GM12878 (cell line): Measurements from ENCODE around the gene CFAP54. TPM values are rescaled to one million over a fixed set of nuclear protein-coding genes. Genes with fewer than 3 reads are reported as not detected.

ENCODE experiments used
- ATAC-seq: fragments of 200-7000 bp; cut with Tn5 transposase; 3 replicates; pipeline ENCODE4 v1.9.1; 2020; ENCODE audit warnings: mild to moderate bottlenecking, moderate library complexity
- BruUV-seq: library from RNA; stranded (reverse); fragments of 400-500 nt; replicated peaks from 2 replicates; lab custom pipeline; 2021; lab: Mats Ljungman, UMichigan
- CTCF ChIA-PET: fragments of 300-600 bp; sonication (Branson Sonifier 250); formaldehyde crosslinking; extraction: SDS; loops from one replicate; lab custom pipeline; 2021; ENCODE audit warnings: inconsistent platforms; lab: Yijun Ruan, JAX
- POLR2A ChIA-PET: fragments of 350-600 bp; formaldehyde crosslinking; extraction: SDS; loops from one replicate; lab custom pipeline; 2021; ENCODE audit warnings: inconsistent platforms; lab: Charles Lee
- RAD21 ChIA-PET: fragments of 300-600 bp; sonication (Branson Sonifier 250); formaldehyde crosslinking; loops from one replicate; lab custom pipeline; 2023; ENCODE audit warnings: antibody characterized with exemption; ENCODE audit not compliant: unreplicated experiment; lab: Charles Lee
- SMC1A ChIA-PET: fragments of 300-600 bp; sonication (Branson Sonifier 250); formaldehyde crosslinking; loops from one replicate; lab custom pipeline; 2023; ENCODE audit not compliant: unreplicated experiment, uncharacterized antibody; lab: Charles Lee
- DNase-seq: peaks from one replicate; pipeline ENCODE4 v3.0.0-alpha.2; 2011; ENCODE audit warnings: low read depth, low spot score
- FAIRE-seq: peaks from 3 replicates; lab custom pipeline; 2011; peaks lifted over from hg19 to GRCh38; lab: Jason Lieb, UNC
- H2AFZ ChIP-seq: 2 replicates; pipeline ENCODE4 v1.6.0; 2011; ENCODE audit warnings: low read depth, low read length, control low read depth; ENCODE audit not compliant: control insufficient read depth
- H3K27ac ChIP-seq: 2 replicates; pipeline ENCODE4 v1.5.1; 2011; ENCODE audit warnings: control low read depth; ENCODE audit not compliant: control insufficient read depth, insufficient read depth
- H3K27me3 ChIP-seq, 2 experiments: replicated peaks in 1 of 2; 2 replicates each; pipeline versions ENCODE4 v1.6.0 to v1.6.1; 2011; ENCODE audit warnings: low read length in 1 of 2; ENCODE audit not compliant: control insufficient read depth in 2 of 2, insufficient read depth in 2 of 2
- H3K36me3 ChIP-seq, 2 experiments: 2 replicates each; pipeline ENCODE4 v1.5.1; 2011; ENCODE audit warnings: low read length in 1 of 2; ENCODE audit not compliant: control insufficient read depth in 2 of 2, insufficient read depth in 2 of 2
- H3K4me1 ChIP-seq: 2 replicates; pipeline ENCODE4 v1.6.1; 2011; ENCODE audit warnings: mild to moderate bottlenecking, low read length, moderate library complexity, mixed read lengths; ENCODE audit not compliant: control insufficient read depth, insufficient read depth
- H3K4me2 ChIP-seq: 2 replicates; pipeline ENCODE4 v1.6.0; 2011; ENCODE audit warnings: control low read depth; ENCODE audit not compliant: control insufficient read depth, insufficient read depth
- H3K4me3 ChIP-seq: fragments of 200-600 bp; sonication (generic); 2 replicates; pipeline ENCODE4 v1.5.1; 2016
- H3K79me2 ChIP-seq: 2 replicates; pipeline ENCODE4 v1.6.0; 2011; ENCODE audit warnings: low read length; ENCODE audit not compliant: control insufficient read depth, insufficient read depth
- H3K9ac ChIP-seq: 2 replicates; pipeline ENCODE4 v1.8.0; 2011; ENCODE audit warnings: low read length, control low read depth, mixed read lengths; ENCODE audit not compliant: control insufficient read depth, insufficient read depth
- H3K9me3 ChIP-seq: replicated peaks from 3 replicates; pipeline ENCODE4 v1.5.1; 2011; ENCODE audit warnings: mild to moderate bottlenecking, low read length; ENCODE audit not compliant: control insufficient read depth, insufficient read depth
- H4K20me1 ChIP-seq: 2 replicates; pipeline ENCODE4 v1.6.0; 2011; ENCODE audit not compliant: control insufficient read depth, insufficient read depth
- BHLHE40 ChIP-seq, 2 experiments: fragments of 450-650 bp in 1 of 2; IDR thresholded peaks; 2 replicates each; pipeline ENCODE4 v1.6.1; 2011 to 2017; ENCODE audit warnings: low read depth in 2 of 2, borderline replicate concordance in 1 of 2, improper control_type of control experiment in 1 of 2, low read length in 1 of 2, mild to moderate bottlenecking in 1 of 2
- CREM ChIP-seq: IDR thresholded peaks from 2 replicates; pipeline ENCODE4 v1.6.1; 2014; ENCODE audit warnings: antibody characterized with exemption, low read depth
- HDAC6 ChIP-seq: fragments of 200-600 bp; sonication (generic); IDR thresholded peaks from one replicate; pipeline ENCODE4 v1.8.0; 2017; ENCODE audit warnings: antibody characterized with exemption; ENCODE audit not compliant: unreplicated experiment
- HDGF ChIP-seq: fragments of 450-650 bp; IDR thresholded peaks from 2 replicates; pipeline ENCODE4 v1.6.1; 2016; ENCODE audit warnings: antibody characterized with exemption
- RFX5 ChIP-seq: IDR thresholded peaks from 2 replicates; pipeline ENCODE4 v1.6.1; 2011; ENCODE audit warnings: low read depth, low read length, improper control_type of control experiment
- WGBS: methylation state at CpG from one replicate; pipeline ENCODE4 v1.1.6; 2016; ENCODE audit warnings: low lambda C conversion rate; ENCODE audit not compliant: insufficient replicate concordance, insufficient coverage; ENCODE audit errors: missing lambda C conversion rate; 5-methylcytosine and 5-hydroxymethylcytosine counted together
- in situ Hi-C: fragments of 300-500 bp; cut with MboI; formaldehyde crosslinking; loops from 9 replicates; pipeline ENCODE4 v1.14.3; 2018; ENCODE audit warnings: mixed read lengths
- intact Hi-C: fragments of 100-400 bp; cut with micrococcal nuclease; formaldehyde crosslinking; loops from one replicate; pipeline ENCODE4 v1.14.2; 2022; ENCODE audit not compliant: unreplicated experiment
- polyA plus RNA-seq, 11 experiments: library from polyadenylated mRNA; depleted of rRNA in 4 of 11; unstranded in 6 of 11; stranded (reverse) in 5 of 11; fragments of >200 nt; fragmentation: Nextera tagmentation in 4 of 11; fragmentation: Illumina TruSeq in 1 of 11; extraction: Ambion mirVana in 4 of 11; extraction: Trizol in 1 of 11; gene quantifications; 1 replicate in 1 of 11; 2 replicates in 10 of 11; pipeline versions ENCODE4 v1.2.1 to v1.2.3, GENCODE V29; 2011 to 2016; ENCODE audit warnings: inconsistent platforms in 2 of 11, missing spikeins in 2 of 11, low read depth in 1 of 11
- total RNA-seq, 4 experiments: library from RNA; depleted of rRNA in 3 of 4; stranded (reverse); fragments of >200 nt in 3 of 4; fragmentation: Illumina TruSeq in 1 of 4; extraction: Trizol in 1 of 4; gene quantifications; 2 replicates each; pipeline versions ENCODE4 v1.2.1 to v1.2.3, GENCODE V29; 2013 to 2021
- TF ChIP-seq, protein P1 (sequence below): fragments of 450-650 bp; IDR thresholded peaks from 2 replicates; pipeline ENCODE4 v1.6.1; 2017; ENCODE audit warnings: mild to moderate bottlenecking, moderate library complexity
- TF ChIP-seq, protein P2 (sequence below): IDR thresholded peaks from 2 replicates; pipeline ENCODE4 v1.6.1; 2012; ENCODE audit warnings: low read depth, low read length, improper control_type of control experiment
- TF ChIP-seq, protein P3 (sequence below): fragments of 450-650 bp; IDR thresholded peaks from 2 replicates; pipeline ENCODE4 v1.6.1; 2018; ENCODE audit warnings: borderline replicate concordance, mild to moderate bottlenecking; ENCODE audit not compliant: partially characterized antibody
- TF ChIP-seq, protein P4 (sequence below): fragments of 450-650 bp; IDR thresholded peaks from 2 replicates; pipeline ENCODE4 v1.6.1; 2017; ENCODE audit warnings: mild to moderate bottlenecking, low read depth, inconsistent platforms; ENCODE audit not compliant: poor library complexity, severe bottlenecking

Gene CFAP54
- total and polyA plus RNA-seq, 10 of the 15 experiments (the other 5 are each of a cell fraction or from before 2014, with no cell fraction given): 0.19 to 1.5 (median 0.56) TPM

DNA sequence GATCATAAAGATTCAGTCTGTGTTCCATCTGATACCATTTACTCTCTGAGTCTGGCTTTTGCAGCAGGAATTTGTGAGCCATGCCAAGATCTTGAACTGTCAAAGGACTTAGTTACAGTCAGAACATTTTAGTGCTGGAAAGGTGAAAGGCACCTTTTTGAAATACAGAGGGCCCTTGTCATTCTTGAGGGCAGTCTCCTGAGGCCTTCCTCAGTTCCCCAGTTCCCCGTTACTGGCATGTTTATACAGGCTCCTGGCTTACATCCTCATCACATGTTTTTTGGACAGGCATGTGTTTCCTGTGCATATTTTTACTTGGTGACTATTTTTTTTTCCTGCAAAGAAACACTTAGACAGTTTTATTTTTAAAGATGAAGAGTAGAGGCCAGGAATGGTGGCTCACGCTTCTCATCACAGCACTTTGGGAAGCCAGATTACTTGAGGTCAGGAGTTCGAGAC lies 21.0 kb downstream of the CFAP54 start:
- in situ Hi-C loops: no loop called here
- no peak overlapping the region for H3K9ac ChIP-seq
- H4K20me1 ChIP-seq: no peaks in the 10 kb centered on the region
- FAIRE-seq: no peak
- DNase-seq: no peak
- H3K36me3 ChIP-seq: no peaks in the 10 kb centered on the region
- BruUV-seq: no TSS peak
- H3K27ac ChIP-seq: no peak overlapping the region
- 95% methylated on average over 3 of the region's 3 CpGs for WGBS
- H3K9me3 ChIP-seq: no peaks in the 10 kb centered on the region
- peaks cover 7% of the 10 kb centered on the region; the same call in 1 of the 2 replicates for H3K4me1 ChIP-seq
- H3K79me2 ChIP-seq: no peaks in the 10 kb centered on the region
- H3K4me2 ChIP-seq: no peak overlapping the region
- no peak overlapping the region for H3K4me3 ChIP-seq
- ChIA-PET CTCF (interaction anchor here (0.6 kb wide), 1 partner anchor 15 kb away, joined by 3 read pairs; no protein-coding TSS in a partner anchor), RAD21 (interaction anchor here (0.7 kb wide), 1 partner anchor 160 kb away, joined by 4 read pairs; no protein-coding TSS in a partner anchor), POLR2A (interaction anchor here (0.6 kb wide), 1 partner anchor 1027 kb away, joined by 6 read pairs; no protein-coding TSS in a partner anchor), SMC1A (interaction anchor here (0.7 to 1.0 kb wide), 2 partner anchors 299 to 797 kb away, joined by 3 to 4 read pairs; no protein-coding TSS in a partner anchor)
- intact Hi-C loops: no loop called here
- no peak for ATAC-seq
- H2AFZ ChIP-seq: no peak overlapping the region
- no peaks in the 10 kb centered on the region for H3K27me3 ChIP-seq
- no peak for TF ChIP-seq RFX5
- TF ChIP-seq CREM: no peak
- TF ChIP-seq, protein P1, sequence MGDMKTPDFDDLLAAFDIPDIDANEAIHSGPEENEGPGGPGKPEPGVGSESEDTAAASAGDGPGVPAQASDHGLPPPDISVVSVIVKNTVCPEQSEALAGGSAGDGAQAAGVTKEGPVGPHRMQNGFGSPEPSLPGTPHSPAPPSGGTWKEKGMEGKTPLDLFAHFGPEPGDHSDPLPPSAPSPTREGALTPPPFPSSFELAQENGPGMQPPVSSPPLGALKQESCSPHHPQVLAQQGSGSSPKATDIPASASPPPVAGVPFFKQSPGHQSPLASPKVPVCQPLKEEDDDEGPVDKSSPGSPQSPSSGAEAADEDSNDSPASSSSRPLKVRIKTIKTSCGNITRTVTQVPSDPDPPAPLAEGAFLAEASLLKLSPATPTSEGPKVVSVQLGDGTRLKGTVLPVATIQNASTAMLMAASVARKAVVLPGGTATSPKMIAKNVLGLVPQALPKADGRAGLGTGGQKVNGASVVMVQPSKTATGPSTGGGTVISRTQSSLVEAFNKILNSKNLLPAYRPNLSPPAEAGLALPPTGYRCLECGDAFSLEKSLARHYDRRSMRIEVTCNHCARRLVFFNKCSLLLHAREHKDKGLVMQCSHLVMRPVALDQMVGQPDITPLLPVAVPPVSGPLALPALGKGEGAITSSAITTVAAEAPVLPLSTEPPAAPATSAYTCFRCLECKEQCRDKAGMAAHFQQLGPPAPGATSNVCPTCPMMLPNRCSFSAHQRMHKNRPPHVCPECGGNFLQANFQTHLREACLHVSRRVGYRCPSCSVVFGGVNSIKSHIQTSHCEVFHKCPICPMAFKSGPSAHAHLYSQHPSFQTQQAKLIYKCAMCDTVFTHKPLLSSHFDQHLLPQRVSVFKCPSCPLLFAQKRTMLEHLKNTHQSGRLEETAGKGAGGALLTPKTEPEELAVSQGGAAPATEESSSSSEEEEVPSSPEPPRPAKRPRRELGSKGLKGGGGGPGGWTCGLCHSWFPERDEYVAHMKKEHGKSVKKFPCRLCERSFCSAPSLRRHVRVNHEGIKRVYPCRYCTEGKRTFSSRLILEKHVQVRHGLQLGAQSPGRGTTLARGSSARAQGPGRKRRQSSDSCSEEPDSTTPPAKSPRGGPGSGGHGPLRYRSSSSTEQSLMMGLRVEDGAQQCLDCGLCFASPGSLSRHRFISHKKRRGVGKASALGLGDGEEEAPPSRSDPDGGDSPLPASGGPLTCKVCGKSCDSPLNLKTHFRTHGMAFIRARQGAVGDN: no peak
- no peak for TF ChIP-seq BHLHE40 (IDR thresholded peaks at IDR 0.05; ENCODE audit: borderline replicate concordance in 1 of 2, low read depth in 2 of 2, low read length in 1 of 2)
- TF ChIP-seq HDAC6: no peak
- TF ChIP-seq, protein P2, sequence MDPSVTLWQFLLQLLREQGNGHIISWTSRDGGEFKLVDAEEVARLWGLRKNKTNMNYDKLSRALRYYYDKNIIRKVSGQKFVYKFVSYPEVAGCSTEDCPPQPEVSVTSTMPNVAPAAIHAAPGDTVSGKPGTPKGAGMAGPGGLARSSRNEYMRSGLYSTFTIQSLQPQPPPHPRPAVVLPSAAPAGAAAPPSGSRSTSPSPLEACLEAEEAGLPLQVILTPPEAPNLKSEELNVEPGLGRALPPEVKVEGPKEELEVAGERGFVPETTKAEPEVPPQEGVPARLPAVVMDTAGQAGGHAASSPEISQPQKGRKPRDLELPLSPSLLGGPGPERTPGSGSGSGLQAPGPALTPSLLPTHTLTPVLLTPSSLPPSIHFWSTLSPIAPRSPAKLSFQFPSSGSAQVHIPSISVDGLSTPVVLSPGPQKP: no peak
- TF ChIP-seq HDGF: no peak
- TF ChIP-seq, protein P3, sequence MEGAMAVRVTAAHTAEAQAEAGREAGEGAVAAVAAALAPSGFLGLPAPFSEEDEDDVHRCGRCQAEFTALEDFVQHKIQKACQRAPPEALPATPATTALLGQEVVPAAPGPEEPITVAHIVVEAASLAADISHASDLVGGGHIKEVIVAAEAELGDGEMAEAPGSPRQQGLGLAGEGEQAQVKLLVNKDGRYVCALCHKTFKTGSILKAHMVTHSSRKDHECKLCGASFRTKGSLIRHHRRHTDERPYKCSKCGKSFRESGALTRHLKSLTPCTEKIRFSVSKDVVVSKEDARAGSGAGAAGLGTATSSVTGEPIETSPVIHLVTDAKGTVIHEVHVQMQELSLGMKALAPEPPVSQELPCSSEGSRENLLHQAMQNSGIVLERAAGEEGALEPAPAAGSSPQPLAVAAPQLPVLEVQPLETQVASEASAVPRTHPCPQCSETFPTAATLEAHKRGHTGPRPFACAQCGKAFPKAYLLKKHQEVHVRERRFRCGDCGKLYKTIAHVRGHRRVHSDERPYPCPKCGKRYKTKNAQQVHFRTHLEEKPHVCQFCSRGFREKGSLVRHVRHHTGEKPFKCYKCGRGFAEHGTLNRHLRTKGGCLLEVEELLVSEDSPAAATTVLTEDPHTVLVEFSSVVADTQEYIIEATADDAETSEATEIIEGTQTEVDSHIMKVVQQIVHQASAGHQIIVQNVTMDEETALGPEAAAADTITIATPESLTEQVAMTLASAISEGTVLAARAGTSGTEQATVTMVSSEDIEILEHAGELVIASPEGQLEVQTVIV: no peak
- TF ChIP-seq, protein P4, sequence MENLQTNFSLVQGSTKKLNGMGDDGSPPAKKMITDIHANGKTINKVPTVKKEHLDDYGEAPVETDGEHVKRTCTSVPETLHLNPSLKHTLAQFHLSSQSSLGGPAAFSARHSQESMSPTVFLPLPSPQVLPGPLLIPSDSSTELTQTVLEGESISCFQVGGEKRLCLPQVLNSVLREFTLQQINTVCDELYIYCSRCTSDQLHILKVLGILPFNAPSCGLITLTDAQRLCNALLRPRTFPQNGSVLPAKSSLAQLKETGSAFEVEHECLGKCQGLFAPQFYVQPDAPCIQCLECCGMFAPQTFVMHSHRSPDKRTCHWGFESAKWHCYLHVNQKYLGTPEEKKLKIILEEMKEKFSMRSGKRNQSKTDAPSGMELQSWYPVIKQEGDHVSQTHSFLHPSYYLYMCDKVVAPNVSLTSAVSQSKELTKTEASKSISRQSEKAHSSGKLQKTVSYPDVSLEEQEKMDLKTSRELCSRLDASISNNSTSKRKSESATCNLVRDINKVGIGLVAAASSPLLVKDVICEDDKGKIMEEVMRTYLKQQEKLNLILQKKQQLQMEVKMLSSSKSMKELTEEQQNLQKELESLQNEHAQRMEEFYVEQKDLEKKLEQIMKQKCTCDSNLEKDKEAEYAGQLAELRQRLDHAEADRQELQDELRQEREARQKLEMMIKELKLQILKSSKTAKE: no peak
